Daoy (cell line): Measurements from ENCODE around the gene SKOR1. TPM values are rescaled to one million over a fixed set of nuclear protein-coding genes. Genes with fewer than 3 reads are reported as not detected.

Experiments used
- DNase-seq: peaks from one replicate; pipeline ENCODE4 v3.0.0-alpha.2; 2015; ENCODE audit warnings: low read depth
- total RNA-seq: library from RNA; depleted of rRNA; stranded (reverse); fragments of >200 nt; shearing (Covaris generic); gene quantifications from 2 replicates; pipeline ENCODE4 v1.2.3, GENCODE V29; 2014

Gene SKOR1
- total RNA-seq, 1 experiment from 2014 or later = not detected

GRCh38 chr15:67820122-67820991 is 5.0 kb upstream of the SKOR1 start:
- DNase-seq = no peak

- DNase-seq = peak; percentile 63
Measured at GRCh38 chr15:67820992-67821783, 4.1 kb upstream of the SKOR1 start.

GRCh38 chr15:67821784-67822440 is 3.4 kb upstream of the SKOR1 start:
- DNase-seq = no peak

- no peak for DNase-seq
Measured at GRCh38 chr15:67822537-67823313, 2.6 kb upstream of the SKOR1 start.

- DNase-seq = no peak
Measured at GRCh38 chr15:67823314-67824196, 1.8 kb upstream of the SKOR1 start.

GRCh38 chr15:67824197-67824968 is 926 bp upstream of the SKOR1 start:
- no peak for DNase-seq

GRCh38 chr15:67825881-67826716 is 790 bp downstream of the SKOR1 start:
- DNase-seq = no peak

- no peak for DNase-seq
Measured at GRCh38 chr15:67826717-67827561, 1.6 kb downstream of the SKOR1 start.

- no peak for DNase-seq
Measured at GRCh38 chr15:67827562-67828277, 2.4 kb downstream of the SKOR1 start.

- DNase-seq = no peak
Measured at GRCh38 chr15:67828278-67828968, 3.1 kb downstream of the SKOR1 start.

- no peak for DNase-seq
Measured at GRCh38 chr15:67828969-67829646, 3.8 kb downstream of the SKOR1 start.

- DNase-seq = no peak
Measured at GRCh38 chr15:67829647-67830504, 4.6 kb downstream of the SKOR1 start.

- DNase-seq = no peak
Measured at GRCh38 chr15:67831363-67831762, 6.1 kb downstream of the SKOR1 start.

GRCh38 chr15:67832031-67832551 is 6.8 kb downstream of the SKOR1 start:
- peak; percentile 34 for DNase-seq
